Progenitor cell of endocrine pancreas (in vitro differentiated cells): ENCODE results near the gene DSCAML1. TPM values are rescaled to one million over a fixed set of nuclear protein-coding genes. Genes with fewer than 3 reads are reported as not detected.

Experiments used
- total RNA-seq: library from RNA; stranded (reverse); gene quantifications from 2 replicates; pipeline ENCODE4 v1.2.1, GENCODE V29; 2021

DSCAML1 gene
- total RNA-seq, 1 donor from 2014 or later: 2.7 TPM

Other genes with a start within 250 kb of the DSCAML1 start
- gene FXYD2, start 27.5 kb upstream of the DSCAML1 start, total RNA-seq: 7.4 and 7.7 TPM in 2 replicates
- 26.1 and 28.5 TPM in 2 replicates for gene FXYD6, start 79.4 kb upstream of the DSCAML1 start, total RNA-seq
- gene TMPRSS13, start 132.2 kb upstream of the DSCAML1 start, total RNA-seq: 5.7 and 6.1 TPM in 2 replicates
- gene IL10RA, start 189.2 kb upstream of the DSCAML1 start, total RNA-seq: 0.62 and 0.72 TPM in 2 replicates